ENCODE data around the gene ATMIN. TPM values are rescaled to one million over a fixed set of nuclear protein-coding genes. Genes with fewer than 3 reads are reported as not detected.

The ATMIN gene
- total and polyA plus RNA-seq, 2 of the 13 experiments (the other 11 are each of a cell fraction or from before 2014, with no cell fraction given), result 34.6 to 60.4 TPM

GRCh38 chr16:80993307-80993706, 42.3 kb upstream of the ATMIN start:
- Histone ChIP-seq H3K27me3 (ENCODE audit: control insufficient read depth in 1 of 2, insufficient read depth in 2 of 2, low read length in 2 of 2) (no peaks in the 10 kb centered on the region), H3K9me3 (ENCODE audit: low read length) (no peaks in the 10 kb centered on the region), H3K4me1 (ENCODE audit: insufficient read depth, low read length) (peaks cover 86% of the 10 kb centered on the region), H3K79me2 (ENCODE audit: insufficient read depth, low read length) (peaks cover 96% of the 10 kb centered on the region), H3K27ac (ENCODE audit: extremely low read length, insufficient read depth, low read length) (peak overlapping the region; percentile 65), H2AFZ (ENCODE audit: low read length) (no peak overlapping the region), H3K36me3 (replicated peaks in 1 of 2; ENCODE audit: control insufficient read depth in 1 of 2, insufficient read depth in 2 of 2, low read length in 2 of 2) (no peaks in the 10 kb centered on the region; a peak in 1 of 5 replicates), H3K4me3 (replicated peaks in 1 of 3; ENCODE audit: insufficient read depth in 1 of 3, low read depth in 2 of 3, low read length in 3 of 3) (peak overlapping the region in 2 of 3 experiments; percentile 1 to 17; a peak in 1 of 6 replicates), H4K20me1 (ENCODE audit: insufficient read depth, low read length) (no peaks in the 10 kb centered on the region), H3K4me2 (ENCODE audit: low read depth, low read length) (peak overlapping the region; percentile 67), H3K9ac (ENCODE audit: insufficient read depth, low read depth, low read length) (peak overlapping the region; percentile 40)
- in situ Hi-C loops (cut with HindIII; ENCODE audit: extremely low pct_ligation_motif_present, low pct_unique_long_range_greater_than_20kb), result no loop called here
- peak; percentile 87 for DNase-seq (ENCODE audit: low spot score)
- peak; percentile 87 for ATAC-seq
- WGBS (ENCODE audit: low lambda C conversion rate), result 5% methylated on average over 6 of the region's 6 CpGs
- FAIRE-seq, result peak; percentile 44
- BruUV-seq (replicated peaks), result no TSS peak
- CTCF ChIA-PET (ENCODE audit: low intra/inter-chr PET ratio, low total read pairs), result no interaction called here
- POLR2A ChIA-PET, result interaction anchor here (1.2 to 1.4 kb wide), 4 partner anchors 11 to 84 kb away, joined by 3 to 8 read pairs (median 5); partner anchors contain the start of genes C16orf46, CENPN and CMC2
- intact Hi-C loops (cut with micrococcal nuclease; ENCODE audit: unreplicated experiment), result no loop called here
- TF ChIP-seq ARNT2 (CRISPR knock-in tag; IDR thresholded peaks at IDR 0.05; ENCODE audit: low read depth), result no peak
- 0 out of 2 replicates have a peak, but pooled peaks have one; percentile 49 for TF ChIP-seq KMT2A (CRISPR knock-in tag; IDR thresholded peaks at IDR 0.05)
- TF ChIP-seq PAXIP1 (CRISPR knock-in tag; conservative IDR thresholded peaks at IDR 0.05), result 0 out of 2 replicates have a peak, but pooled peaks have one; percentile 7
- TF ChIP-seq HNF4G (IDR thresholded peaks at IDR 0.05; ENCODE audit: borderline replicate concordance, low read depth, low read length), result no peak
- no peak for TF ChIP-seq HNF4G (CRISPR knock-in tag; IDR thresholded peaks at IDR 0.05; ENCODE audit: borderline replicate concordance, low read depth)
- TF ChIP-seq POLR2AphosphoS2 (IDR thresholded peaks at IDR 0.05; ENCODE audit: low read depth, low read length), result no peak
- 0 out of 2 replicates have a peak, but pooled peaks have one; percentile 42 for TF ChIP-seq ARID2 (CRISPR knock-in tag; IDR thresholded peaks at IDR 0.05; ENCODE audit: borderline replicate concordance)
- TF ChIP-seq FOSL2 (CRISPR knock-in tag; IDR thresholded peaks at IDR 0.05), result peak; percentile 78
- TF ChIP-seq PBX2 (CRISPR knock-in tag; IDR thresholded peaks at IDR 0.05), result no peak
- TF ChIP-seq UBTF (CRISPR knock-in tag; IDR thresholded peaks at IDR 0.05), result no peak
- TF ChIP-seq BCL6 (CRISPR knock-in tag; IDR thresholded peaks at IDR 0.05), result peak; percentile 26; the same call in 1 of the 2 replicates
- no peak for TF ChIP-seq DMTF1 (CRISPR knock-in tag; IDR thresholded peaks at IDR 0.05)
- TF ChIP-seq HNF4A (CRISPR knock-in tag; IDR thresholded peaks at IDR 0.05), result no peak
